ENCODE results near the gene MMP24OS.
"Not testable (repeated sequence)": the region's sequence is repeated elsewhere in the genome, so short reads cannot be mapped to it uniquely, and the experiment has no call there.

Gene MMP24OS

DNA sequence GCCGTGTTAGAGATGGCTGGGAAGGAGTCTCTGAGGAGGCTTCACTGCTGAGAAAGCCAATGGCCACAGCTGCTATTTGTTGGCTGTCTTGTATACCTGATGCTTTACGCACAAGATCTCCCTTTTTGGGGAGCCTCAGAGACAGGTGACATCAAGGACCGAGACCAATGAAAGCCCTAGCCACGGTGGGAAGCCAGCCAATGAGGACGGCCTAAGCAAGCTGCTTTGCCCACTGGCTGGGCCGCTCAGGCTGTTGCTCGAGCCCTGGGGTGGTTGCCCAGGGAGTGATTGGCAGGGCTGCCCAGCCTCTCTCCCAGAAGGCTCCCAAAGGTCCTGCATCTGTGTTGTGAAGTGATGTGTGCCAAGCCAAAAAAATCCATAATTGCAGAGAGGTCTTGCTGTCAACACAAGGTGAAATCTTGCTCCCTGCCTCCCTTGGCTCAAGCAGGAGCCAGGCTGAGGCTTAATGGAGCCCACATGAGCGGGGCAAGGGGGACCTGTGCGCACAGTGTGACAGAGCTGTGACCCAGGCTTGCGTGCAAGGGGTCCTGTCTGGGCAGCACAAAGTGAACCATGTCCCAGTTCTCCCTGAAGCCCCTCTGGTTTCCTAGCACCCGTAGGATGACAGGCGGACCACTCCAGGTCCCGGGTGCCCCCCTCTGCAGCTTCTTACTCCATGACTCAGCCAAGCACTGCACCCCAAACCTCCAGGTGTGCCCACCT, 4.3 kb downstream of the MMP24OS start:
- no peak for DNase-seq

DNA sequence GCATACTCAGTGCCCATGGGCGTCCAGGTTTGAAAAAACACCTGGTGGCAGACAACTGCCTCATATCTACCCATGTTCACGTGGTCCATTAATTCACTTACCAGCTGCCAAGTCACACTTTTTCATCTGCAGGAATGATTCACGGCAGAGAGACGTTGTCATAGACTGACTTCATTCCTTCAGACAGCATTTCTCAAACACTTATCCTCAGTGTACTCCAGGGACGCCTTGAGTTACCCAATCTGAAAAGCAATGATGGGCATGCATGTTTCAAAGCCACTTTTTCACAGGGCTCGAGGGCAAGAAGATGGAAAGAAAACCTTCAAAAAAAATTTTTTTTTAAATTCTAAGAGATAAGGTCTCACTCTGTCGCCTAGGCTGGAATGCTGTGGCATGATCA, 6.0 kb downstream of the MMP24OS start:
- DNase-seq = no peak

DNA sequence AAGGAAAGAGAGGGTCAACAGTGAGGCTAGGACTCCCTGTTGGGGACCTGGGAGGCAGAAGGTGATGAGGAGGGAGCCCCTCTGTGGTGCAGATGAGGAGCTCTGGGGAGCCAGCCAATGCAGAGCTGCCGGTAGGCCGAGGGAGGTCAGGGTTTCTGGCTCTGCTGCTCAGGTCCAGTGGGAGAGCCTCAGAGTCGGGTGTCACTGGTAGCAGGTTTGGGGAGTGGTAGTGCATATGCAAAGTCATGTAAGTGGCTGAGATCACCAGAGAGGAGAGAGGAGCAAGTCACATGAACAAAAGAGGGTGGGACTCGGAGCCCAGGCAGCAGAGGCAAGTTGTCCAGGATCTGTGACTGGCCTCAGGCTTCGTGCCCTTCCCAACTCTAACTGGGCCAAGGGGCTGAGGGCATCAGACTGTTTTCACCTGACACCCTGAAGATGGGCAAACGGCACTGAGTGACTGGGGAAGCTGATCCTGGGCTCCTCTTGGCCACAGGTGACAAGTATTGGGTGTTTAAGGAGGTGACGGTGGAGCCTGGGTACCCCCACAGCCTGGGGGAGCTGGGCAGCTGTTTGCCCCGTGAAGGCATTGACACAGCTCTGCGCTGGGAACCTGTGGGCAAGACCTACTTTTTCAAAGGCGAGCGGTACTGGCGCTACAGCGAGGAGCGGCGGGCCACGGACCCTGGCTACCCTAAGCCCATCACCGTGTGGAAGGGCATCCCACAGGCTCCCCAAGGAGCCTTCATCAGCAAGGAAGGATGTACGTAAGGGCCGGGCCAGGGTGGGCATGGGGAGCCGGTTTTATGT, 6.6 kb downstream of the MMP24OS start:
- DNase-seq = no peak

DNA sequence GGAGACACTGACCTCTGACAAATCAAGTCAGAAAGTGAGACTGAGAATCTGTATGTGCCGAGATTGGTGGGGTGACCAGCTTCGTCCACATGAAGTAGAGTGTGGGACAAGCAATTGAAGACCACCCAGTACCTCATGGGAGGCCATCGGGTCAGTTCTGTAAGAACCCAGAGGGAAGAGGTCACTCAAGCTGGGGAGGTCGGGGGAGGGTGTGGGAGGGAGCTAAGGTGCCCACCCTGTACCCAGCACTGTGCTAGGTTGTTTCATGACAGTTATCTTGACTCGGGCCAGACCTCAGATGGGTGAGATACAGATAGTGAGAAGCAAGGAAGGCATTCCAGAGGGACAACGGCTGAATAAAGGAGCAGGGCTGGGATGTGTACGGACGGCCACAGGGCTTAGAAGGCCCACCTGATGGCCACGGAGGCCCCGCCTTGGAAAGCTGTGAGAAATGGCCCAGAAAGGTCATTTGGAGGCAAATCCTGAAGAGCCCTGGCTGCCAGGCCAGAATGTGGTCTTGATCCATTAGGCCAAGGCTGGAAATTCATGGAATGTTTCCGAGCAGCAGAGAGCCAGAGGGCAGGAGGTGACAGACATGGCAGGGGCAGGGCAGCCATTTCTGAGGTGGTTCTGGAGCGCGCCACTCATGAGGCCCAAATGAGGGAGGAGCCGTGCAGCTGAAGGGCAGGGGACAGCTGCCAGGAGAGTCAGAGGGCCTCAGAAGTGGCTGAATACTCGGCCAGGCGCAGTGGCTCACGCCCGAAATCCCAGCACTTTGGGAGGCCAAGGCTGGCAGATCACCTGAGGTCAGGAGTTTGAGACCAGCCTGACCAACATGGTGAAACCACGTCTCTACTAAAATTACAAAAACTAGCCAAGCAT, 7.7 kb downstream of the MMP24OS start:
- no peak for DNase-seq

DNA sequence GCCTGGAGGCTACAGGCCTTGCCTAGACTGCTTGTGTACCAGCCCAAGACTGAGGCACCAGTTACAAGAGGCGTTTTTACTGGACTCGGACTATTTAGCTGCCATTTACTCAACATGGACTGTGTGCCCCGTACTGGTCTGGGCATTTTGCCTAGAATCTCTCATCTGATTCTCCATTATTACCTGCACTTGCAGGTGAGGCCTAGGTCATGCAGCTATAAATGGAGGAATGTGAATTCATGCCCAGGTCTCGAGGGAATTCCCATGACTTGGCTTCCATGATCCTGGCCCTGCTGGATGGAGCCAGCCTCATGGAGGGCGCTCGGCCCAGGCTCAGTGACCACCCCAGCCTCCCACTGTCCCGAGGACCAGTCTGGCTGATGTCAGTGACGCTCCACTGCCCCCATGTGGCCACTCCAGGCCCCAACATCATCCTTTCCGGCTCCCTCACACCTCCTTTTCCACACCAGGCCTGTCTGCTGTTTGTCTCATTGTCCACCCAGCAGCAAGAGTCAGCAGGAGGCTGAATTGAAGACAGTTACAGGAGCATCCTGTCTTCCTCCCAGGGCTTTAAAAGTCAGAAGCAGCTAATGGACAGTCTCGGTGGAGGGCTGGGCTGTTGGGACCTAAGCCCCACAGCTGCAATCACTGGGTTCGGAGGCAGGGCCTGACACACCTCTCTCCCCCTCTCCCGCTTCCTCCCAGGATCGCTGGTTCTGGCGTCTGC, 8.7 kb downstream of the MMP24OS start:
- peak; percentile 28 for DNase-seq

DNA sequence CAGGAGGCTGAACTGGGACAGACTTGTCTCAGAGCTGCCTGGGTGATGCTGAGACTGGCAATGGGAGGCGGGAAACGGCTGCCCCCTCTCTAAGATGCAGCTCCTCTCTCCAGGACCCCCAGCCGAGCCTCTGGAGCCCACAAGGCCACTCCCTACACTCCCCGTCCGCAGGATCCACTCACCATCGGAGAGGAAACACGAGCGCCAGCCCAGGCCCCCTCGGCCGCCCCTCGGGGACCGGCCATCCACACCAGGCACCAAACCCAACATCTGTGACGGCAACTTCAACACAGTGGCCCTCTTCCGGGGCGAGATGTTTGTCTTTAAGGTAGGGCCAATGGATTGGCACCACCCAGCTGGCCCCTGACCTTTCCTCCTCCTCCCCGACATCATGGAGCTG, 10.8 kb downstream of the MMP24OS start:
- DNase-seq = no peak

DNA sequence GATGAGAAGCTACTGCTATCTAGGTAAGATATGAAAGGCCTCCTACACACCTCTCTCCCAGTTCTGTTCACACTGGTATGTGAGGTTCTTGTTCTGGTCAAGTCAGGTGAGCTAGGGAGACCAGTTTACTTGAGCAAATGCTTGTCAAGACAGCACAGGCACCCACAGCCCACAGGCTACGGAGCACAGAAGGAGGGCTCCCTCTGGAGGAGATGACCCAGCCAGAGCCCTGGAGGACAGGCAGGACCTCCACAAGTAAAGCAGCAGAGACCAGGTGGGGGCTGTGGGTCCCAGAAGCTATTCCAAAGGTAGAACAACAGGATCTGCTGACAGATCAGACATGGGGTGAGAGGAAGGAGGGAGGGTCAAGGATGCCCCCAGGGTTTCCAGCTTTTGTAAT, 13.2 kb downstream of the MMP24OS start:
- no peak for DNase-seq

DNA sequence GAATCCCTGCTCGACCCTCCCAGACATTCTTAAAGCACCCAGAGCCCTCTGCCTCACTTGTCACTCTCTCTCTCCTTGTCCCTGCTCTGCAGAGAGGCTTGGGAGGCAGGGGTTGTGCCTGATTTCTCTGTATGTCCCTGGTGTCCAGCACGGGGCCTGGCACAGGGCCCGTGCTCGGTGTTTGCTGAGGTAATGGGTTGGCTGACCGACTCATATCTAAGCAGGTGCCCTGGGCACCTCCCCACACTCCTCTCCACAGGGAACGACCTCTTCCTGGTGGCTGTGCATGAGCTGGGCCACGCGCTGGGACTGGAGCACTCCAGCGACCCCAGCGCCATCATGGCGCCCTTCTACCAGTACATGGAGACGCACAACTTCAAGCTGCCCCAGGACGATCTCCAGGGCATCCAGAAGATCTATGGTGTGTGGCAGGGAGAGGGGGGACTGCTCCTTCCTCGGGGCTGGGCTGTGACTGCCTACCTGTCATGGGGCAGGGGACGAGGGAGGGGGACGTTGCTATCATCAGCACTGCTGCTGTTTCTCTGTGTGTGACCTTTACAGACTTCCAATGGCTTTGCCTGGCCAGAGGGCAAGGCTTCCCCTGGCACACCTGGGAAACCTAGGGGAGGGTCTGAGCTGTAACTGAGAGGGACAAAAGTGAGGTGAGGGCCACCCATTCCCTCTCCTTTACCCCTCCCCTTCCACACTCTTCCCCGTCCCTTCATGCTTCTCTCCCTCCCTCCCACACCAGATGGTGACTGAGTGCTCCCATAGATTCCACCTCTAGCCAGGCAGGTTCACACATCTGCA, 14.2 kb downstream of the MMP24OS start:
- no peak for DNase-seq

DNA sequence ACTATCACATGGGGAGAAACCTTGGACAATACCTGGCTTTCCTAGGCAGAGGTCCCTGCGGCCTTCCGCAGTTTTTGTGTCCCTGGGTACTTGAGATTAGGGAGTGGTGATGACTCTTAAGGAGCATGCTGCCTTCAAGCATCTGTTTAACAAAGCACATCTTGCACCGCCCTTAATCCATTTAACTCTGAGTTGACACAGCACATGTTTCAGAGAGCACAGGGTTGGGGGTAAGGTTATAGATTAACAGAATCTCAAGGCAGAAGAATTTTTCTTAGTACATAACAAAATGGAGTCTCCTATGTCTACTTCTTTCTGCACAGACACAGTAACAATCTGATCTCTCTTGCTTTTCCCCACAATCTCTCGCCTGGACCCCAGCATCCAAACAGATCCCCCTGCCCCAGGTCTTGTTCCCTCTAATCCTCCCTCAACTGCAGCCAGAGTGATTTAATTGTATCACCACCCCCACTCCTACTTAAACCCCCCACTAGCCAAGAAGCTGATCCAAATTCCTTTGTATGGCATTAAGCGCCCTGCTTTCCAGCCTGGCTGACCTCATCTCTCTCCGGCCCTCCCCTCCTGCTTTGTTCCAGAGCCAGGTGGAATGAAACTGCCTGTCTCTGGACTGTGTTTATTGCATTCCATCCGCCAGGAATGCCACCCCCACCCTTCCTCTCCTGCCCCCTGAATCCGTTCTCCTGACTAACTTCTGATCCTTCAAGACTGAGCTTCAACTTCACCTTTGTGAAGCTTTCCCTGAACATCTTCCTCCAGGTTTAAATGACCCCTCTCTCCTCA, 15.0 kb downstream of the MMP24OS start:
- not testable (repeated sequence) for DNase-seq

DNA sequence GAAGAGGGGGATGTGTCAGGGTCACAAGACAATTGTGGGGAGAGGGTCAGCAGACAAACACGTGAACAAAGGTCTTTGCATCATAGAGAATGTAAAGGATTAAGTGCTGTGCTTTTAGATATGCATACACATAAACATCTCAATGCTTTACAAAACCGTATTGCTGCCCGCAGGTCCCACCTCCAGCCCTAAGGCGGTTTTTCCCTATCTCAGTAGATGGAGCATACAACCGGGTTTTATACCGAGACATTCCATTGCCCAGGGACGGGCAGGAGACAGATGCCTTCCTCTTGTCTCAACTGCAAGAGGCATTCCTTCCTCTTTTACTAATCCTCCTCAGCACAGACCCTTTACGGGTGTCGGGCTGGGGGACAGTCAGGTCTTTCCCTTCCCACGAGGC, 15.6 kb downstream of the MMP24OS start:
- DNase-seq = not testable (repeated sequence)

DNA sequence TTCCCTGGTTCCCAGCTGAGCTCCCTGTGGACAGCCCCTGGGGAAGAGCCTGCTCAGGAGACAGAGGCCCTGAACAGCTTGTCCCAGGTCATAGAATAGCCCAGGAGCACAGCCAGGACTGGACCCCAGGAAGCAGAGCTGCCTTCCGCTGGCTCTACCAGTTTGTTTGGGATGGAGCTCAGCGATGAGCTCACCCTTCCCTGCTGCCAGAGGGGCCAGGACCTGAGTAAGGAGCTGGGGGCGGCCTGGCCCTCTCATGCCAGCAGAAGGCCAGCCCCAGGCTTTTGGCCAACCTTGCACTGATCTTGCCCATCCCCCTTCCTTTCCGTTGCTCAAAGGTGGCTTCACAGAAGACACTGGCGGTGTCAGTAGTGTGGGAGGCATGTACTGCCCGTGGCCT, 17.5 kb downstream of the MMP24OS start:
- no peak for DNase-seq

DNA sequence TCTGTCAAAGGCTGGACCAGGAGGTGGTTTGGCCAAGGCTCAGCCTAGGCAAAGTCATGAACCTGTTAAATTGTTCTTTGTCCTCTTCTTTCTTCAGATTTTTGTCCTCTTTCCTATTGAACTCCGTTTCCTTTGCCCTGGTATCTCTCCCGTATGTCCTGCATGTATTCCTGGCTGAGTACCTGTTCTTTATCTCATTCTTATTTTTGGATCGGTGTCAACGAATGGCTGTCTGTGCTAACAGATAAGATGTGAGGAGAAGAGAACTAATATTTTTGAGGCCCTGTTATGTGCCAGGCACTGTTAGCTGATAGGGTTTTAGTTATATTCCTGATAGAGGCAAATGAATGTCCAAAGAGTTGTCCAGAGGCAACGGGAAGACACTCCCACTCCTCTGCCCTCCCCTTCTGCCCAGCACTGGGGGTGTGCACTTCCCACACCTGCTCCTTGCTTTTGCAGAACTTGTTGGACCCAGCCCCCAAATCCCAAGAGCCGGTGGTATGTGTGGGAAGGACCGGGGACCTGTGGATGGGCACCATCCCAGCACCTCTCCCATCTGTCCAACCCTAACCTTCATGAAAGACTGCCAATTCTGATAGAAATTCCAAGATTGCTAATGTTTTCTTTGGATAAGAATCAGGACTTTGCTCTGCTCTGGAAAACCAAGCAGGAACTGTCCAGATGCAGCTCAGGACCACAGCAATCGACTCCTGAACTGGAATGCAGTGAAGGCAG, 20.6 kb downstream of the MMP24OS start:
- no peak for DNase-seq

DNA sequence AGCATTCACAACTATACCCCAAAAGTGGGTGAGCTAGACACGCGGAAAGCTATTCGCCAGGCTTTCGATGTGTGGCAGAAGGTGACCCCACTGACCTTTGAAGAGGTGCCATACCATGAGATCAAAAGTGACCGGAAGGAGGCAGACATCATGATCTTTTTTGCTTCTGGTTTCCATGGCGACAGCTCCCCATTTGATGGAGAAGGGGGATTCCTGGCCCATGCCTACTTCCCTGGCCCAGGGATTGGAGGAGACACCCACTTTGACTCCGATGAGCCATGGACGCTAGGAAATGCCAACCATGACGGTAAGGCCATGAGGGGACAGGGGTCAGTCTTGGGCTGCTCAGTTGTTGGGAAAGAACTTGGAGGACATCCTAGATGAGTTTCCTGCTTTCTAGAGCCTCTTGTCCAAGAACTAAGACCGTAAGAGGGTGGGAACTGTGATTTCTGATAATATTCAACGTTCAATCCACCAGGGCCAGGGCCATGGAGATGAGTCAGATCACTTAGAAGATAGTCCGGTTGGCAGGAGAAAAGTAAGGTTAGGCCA, 23.4 kb downstream of the MMP24OS start:
- no peak for DNase-seq

DNA sequence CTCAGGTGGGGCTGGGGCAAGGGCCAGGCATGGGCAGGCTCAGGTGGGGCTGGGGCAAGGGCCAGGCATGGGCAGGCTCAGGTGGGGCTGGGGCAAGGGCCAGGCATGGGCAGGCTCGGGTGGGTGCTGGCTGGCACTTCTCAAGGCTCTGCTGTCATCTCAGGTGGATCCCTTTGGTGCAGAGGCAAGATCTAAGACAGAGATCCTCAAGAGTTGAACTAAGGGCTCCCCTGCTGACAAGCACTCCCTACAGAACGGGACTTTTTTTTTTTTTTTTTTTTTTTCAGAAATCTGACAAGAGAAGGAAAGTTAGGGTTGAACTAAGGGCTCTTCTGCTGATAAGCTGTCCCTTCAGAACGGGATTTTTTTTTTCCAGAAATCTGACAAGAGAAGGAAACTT, 24.9 kb downstream of the MMP24OS start:
- DNase-seq = no peak

DNA sequence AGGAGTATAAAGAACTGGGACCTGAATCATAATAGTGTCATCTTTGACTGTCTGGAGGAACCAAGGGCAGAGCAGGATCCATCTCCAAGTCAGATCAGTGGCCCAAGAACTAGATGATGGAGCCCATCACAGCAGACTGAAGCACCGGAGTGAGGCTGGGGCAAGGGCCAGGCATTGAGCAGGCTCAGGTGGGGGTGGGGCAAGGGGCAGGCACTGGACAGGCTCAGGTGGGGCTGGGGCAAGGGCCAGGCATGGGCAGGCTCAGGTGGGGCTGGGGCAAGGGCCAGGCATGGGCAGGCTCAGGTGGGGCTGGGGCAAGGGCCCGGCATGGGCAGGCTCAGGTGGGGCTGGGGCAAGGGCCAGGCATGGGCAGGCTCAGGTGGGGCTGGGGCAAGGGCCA, 25.3 kb downstream of the MMP24OS start:
- DNase-seq = not testable (repeated sequence)

DNA sequence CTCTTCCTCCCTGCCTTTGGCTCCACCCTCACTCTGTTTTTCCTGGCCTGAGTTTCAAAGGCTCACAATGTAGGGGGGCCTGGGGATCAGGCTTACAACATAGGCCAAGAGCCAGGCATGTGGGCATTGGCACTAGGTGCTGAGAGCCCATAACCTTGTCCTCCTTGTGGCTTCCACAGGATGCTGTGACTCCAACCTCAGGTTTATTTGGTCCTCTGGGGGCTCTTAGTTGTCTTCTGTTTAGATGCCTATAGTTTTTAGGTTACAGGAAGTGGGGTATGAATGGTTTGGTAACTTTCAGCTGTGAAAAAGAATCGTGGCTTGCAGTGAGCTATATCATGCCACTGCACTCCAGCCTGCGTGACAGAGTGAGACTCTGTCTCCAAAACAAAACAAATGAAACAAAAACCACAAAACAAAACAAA, 25.9 kb downstream of the MMP24OS start:
- no peak for DNase-seq

DNA sequence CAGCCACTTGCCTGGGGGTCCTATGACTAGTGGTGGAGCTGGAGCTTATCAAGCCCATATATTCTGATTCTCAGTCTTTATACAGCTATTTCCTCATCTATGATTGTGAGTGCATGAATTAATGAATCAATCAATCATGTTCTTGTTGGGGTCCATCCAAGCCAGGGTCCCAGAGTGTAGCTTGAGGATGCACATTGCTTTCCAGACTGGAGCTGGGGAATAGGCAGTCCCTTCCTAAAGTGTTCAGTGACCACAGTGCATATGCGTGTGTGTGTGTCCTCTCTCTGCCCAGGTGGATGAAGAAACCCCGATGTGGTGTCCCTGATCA, 26.3 kb downstream of the MMP24OS start:
- no peak for DNase-seq

DNA sequence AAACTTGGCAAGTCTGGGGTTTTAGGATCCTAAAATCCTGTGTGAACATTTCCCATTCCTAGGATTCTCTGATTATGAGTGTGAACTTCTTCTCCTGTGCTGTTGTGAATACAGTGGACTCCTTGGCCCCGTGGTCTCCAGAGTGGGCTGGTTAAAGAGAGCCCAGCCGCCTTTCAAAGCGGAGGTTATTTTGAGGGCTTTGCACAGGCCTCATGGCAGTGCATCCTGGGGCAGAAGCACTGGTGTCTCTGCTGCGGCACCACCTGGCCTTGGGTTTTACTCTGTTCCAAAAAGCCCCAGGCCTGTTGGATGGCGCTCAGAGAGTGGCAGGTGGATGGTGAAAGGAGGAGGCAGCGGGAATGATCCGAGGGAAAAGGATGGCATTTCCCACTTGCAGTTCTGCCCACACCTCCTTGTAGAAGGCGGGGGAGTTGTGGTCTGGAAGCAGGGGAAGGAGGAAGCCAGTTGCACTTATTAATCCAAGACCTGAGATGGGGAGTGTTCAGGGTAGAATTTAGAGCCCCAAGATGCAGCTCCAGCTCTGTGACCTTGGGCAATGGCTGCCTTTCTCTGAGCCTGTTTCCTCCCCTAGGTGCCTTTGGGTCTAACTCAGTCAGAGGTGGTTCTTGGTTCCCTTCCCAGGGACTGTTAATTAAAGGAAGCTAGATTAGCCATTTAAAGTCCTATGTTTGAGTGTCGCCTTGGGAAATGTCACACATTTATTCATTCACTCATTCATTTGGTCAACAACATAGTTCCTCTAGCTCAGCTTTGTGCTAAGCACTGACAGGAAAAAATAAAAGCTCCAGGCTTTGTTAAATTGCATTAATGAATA, 29.1 kb downstream of the MMP24OS start:
- no peak for DNase-seq

DNA sequence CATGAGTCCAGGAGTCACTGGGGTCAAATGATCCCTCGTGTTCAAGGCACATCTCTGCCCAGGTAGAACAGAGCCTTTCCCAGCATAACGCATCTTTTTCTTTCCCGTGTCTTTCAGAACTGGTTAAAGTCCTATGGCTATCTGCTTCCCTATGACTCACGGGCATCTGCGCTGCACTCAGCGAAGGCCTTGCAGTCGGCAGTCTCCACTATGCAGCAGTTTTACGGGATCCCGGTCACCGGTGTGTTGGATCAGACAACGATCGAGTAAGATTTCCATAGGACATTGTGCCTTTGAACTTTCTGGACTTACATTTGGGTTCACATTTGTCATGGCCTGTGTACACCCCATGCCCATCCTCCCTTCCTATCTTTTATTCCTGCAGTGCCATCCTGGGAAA, 31.2 kb downstream of the MMP24OS start:
- no peak for DNase-seq
